SIG-M5 treated with dmso at 0.1 percent for 504 hours (cell line): ENCODE measurements around the gene ITPR2.
"Not testable (repeated sequence)": the region's sequence is repeated elsewhere in the genome, so short reads cannot be mapped to it uniquely, and the experiment has no call there.

Experiments
- DNase-seq: peaks from one replicate; lab custom pipeline; 2025; ENCODE audit not compliant: unreplicated experiment; lab: John Stamatoyannopoulos, UW

ITPR2 gene

GRCh38 chr12:26735249-26735639 is 97.8 kb downstream of the ITPR2 start:
- no peak for DNase-seq

- DNase-seq, result no peak
These were observed 98.3 kb downstream of the ITPR2 start for GRCh38 chr12:26734510-26735248.

DNA sequence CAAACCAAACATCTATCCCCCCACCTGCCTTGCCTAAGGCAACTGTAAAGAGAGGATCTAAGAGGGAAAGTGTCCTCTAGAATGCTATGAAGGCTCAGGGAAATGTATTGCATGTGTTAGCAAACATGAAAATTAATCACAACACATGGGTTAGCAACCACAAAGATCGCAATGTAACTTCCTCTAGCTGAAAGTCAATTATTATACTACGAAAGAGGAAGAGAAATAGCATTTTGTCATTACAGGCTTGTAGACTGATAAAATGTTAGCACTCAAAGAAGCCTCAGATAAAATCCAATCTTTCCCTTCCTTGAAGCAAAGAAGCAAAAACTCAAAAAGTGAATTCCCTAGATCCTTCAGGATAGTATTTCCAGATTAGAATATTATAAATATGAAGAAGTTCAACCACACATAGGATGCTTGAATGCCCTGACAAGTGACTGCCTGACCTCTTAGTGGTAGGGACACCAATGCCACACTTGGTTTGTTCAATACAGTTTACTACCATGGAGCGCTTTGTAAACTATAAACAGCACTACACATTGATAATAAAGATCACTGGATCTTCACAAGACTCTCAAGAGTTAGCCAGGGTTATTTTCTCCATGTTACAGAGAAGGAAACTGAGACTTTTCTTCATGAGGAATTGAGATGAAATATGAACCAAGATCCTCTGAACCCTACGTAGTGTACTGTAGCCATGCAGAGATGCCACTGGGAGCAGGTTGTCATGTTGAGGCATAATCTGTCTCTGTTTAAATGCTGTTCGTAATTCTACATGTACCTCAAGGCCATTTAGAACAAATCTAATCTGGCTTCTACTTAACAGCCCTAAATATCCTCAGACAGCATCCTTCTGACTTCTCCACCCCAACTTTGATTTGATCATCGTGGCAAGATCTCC is 100.7 kb downstream of the ITPR2 start:
- peak; percentile 92 for DNase-seq

DNA sequence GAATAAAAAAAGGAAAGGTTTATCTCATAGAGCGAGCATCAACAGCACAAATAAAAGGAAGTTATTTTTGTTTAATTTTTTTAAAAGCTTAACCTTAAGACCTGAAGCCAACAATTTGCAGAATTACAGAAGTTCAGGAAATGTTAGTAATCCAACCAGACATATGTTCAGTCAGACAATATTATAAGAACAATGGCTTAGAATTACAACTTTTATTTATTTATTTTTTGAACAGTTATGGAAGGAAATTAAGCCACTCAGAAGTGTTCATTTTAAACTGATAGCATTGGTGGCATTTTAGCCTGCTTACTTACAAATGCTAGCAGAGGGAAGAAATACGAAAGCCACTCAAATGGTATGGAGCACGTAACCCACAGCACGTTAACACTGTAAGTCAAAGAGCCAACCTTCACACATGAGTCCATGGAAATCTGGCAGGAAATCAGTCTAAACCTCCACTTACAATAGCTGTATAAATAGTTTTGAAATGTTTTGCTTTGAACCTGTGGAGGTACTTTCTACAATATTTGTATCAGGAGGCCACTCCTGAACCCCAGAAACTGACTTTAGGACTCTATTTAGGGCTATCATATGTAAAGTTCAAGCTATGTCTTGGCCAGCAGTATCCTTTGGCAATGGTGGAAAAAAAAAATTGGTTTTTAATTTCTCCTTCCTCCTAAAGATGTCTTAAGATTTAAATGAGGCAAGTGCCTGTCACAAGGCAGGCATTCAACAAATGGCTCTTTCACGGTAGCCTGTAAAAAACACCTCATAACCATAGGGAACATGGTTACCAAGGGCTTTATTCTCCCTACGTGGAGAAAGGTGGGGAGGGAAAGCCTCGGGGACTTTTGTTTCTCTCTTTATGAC is 102.3 kb downstream of the ITPR2 start:
- DNase-seq, result no peak

- not testable (repeated sequence) for DNase-seq
These were observed 103.8 kb downstream of the ITPR2 start for GRCh38 chr12:26729137-26729671.

DNA sequence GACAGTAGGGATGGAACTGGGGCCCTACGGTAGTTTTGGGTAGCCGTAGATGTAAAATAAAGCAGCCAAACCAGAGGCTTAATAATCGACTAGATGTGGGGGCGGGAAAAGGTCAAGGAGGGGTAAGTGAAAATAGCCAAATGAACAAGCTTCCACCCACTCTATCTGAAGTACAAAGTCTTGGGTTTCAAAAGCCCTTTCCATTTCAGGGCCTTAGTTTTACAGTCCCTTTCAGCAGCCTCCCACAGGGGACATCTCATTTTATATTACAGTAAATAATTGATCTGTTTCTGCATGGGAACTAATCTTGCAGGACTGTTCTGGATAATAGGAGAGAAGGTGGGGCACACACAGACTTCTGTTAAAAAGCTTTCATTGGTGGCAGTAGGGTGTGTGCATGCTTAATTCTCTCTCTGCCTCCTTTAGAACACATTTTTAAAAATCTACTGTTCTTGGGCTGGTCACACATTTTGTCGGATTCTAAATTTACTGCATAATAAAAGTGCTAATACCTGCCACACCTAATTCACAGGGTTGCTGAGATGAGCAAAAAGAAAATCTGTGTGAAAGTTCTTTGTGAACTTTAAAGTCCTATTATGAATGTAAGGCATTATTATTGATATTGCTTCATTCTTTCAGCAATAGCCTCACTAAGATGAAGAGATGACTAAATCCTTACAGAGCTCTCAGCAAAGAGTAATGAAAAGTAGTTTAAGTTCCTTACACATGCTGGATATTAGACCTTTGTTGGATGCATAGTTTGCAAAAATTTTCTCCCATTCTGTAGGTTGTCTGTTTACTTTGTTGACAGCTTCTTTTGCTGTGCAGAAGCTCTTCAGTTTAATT is 104.6 kb downstream of the ITPR2 start:
- no peak for DNase-seq

DNA sequence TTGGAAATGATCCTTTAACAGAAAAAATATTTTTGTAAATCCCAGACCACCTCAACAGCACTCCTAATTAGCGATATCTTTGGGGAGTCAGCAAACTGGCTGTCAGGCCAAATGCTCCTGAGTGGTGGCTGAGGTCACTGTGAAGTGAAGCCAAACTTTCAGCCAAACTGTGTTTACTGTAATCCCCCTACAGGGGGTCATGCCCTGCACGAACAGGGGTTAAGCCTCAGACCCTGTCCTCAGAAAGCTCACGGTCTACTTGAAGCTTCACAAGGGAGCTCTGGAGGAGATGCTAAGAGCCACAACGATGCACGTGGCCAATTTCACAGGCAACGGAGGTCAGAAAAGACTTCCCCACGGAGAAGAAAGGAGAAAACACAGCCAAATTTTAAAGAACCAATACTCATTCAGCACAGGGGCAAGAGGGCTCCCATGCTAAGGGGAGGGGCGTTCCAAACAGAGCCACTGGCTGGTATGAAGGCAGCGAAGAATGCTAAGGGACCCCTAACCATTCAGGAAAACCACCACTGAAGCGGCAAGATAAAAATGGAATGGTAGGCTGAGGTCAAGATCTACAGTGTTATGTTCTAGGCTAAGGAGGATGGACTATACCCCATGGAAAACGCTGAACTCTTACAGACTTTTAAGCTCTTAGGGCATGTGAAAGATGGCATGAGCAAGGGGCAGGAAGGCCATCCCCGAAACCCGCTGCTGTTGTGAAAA is 105.4 kb downstream of the ITPR2 start:
- no peak for DNase-seq

- DNase-seq, result no peak
These were observed 106.0 kb downstream of the ITPR2 start for GRCh38 chr12:26726956-26727355.

- DNase-seq, result no peak
These were observed 107.6 kb downstream of the ITPR2 start for GRCh38 chr12:26725276-26725916.

- no peak for DNase-seq
These were observed 108.7 kb downstream of the ITPR2 start for GRCh38 chr12:26724309-26724702.

- DNase-seq, result no peak
These were observed 109.3 kb downstream of the ITPR2 start for GRCh38 chr12:26723379-26724308.

DNA sequence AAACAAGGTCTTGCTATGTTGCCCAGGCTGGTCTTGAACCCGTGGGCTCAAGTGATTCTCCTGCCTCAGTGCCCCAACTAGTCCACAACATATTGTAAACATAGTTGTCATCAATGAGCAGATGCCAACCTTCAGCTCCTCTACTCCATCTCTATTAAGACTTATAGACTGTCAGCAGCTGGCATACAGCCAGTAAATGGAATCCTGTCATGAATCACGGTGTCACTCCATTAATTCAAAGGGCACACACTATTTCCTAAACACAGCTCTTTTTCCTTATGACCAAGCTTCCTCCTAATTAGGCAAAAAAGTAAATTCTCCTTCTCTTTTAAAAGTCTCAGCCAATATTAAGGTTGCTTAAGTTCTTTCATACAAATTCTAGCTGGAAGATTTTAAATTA is 111.2 kb downstream of the ITPR2 start:
- no peak for DNase-seq

- no peak for DNase-seq
These were observed 113.1 kb downstream of the ITPR2 start for GRCh38 chr12:26719852-26720251.

DNA sequence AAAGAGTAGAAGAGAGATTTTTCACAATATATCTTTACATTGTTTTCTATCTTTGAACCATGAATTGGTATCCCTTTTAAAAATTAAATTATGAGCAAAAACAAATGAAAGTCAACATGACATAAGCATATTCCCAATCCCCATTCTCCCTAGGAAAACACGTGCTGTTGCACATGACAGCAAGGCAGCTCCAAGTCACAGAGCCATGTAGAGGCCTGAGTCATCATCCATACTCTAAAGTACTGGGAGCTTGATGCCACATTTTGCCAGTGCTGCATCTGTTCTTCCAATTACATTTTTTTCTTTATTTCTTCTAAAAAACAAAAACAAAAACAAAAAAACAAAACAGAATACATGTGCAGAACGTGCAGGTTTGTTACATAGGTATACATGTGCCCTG is 115.2 kb downstream of the ITPR2 start:
- no peak for DNase-seq

- DNase-seq, result no peak
These were observed 117.8 kb downstream of the ITPR2 start for GRCh38 chr12:26715232-26715631.

- no peak for DNase-seq
These were observed 119.1 kb downstream of the ITPR2 start for GRCh38 chr12:26713885-26714383.

- DNase-seq, result no peak
These were observed 120.1 kb downstream of the ITPR2 start for GRCh38 chr12:26712892-26713291.

GRCh38 chr12:26711569-26711968 is 121.4 kb downstream of the ITPR2 start:
- DNase-seq, result no peak
